ENCODE measurements around the gene LIN7A.

LIN7A gene

DNA sequence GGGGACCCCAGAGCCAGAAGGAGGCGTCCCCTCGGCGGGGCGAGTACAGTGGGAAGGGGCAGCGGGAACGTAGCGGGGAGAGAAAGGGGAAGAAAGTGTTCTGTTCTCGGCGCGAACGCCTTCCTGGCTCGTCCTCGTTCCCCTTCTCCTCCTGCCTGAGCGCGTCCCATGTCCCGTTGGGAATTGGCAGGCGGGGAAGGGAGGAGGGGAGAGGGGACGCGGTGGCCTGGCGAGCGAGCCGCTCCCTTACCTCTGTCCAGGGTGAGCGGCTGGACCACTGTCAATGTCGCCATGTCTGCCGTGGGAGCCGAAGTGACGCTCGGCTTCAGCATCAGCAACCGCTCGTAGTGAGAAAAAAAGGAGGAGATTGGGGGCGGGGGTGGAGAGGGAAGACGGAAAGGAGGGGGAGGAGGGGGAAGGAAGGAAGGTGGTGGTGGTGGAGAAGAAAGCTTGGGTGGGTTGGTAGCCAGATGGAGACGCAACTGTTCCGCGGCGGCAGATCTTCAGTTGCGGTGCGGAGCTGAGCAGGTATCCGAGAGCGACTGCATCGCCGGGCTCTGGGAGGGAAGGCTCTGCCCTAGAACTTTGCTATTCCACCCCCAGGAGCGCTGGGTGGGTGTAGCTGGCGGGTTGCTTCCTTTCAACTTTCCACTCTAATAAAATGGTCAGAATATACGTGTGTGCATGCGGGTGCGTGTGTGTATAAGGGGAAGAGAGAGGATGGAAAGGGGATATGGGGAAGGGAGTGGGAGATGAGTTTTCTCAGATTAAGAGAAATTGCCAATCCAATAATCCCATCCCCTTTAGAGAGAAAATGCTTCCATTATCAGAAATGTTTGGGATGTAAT lies at the start of gene LIN7A:
TSS of gene LIN7A (minus strand) at position 544 of the 848 bp plus-strand sequence. CDS start at position 332, 212 bp downstream.
- H3K27ac ChIP-seq (ENCODE audit: low read depth, low read length): no peak within 1 kb of the TSS
- no peaks in the 10 kb centered on the region for H3K4me1 ChIP-seq (ENCODE audit: control insufficient read depth, insufficient read depth, low read length, unreplicated experiment)
- no peaks in the 10 kb centered on the region for H3K79me2 ChIP-seq (ENCODE audit: control insufficient read depth, insufficient read depth, low read length, unreplicated experiment)
- peak within 1 kb of the TSS; percentile 87 for H3K4me3 ChIP-seq (ENCODE audit: low read depth, low read length)
- H3K27me3 ChIP-seq (ENCODE audit: insufficient read depth, low read length): no peaks in the 10 kb centered on the region
- H2AFZ ChIP-seq (ENCODE audit: low read length, unreplicated experiment): peak within 1 kb of the TSS; percentile 81
- H3K36me3 ChIP-seq (ENCODE audit: insufficient read depth, low read length): no peaks in the 10 kb centered on the region

GRCh38 chr12:80986224-80986623 lies 48.5 kb upstream of the LIN7A start:
- no peaks in the 10 kb centered on the region for H3K27me3 ChIP-seq (ENCODE audit: insufficient read depth, low read length)
- no peaks in the 10 kb centered on the region for H3K4me1 ChIP-seq (ENCODE audit: control insufficient read depth, insufficient read depth, low read length, unreplicated experiment)
- H3K4me3 ChIP-seq (ENCODE audit: low read depth, low read length): no peak overlapping the region
- peak overlapping the region; percentile 73 for H2AFZ ChIP-seq (ENCODE audit: low read length, unreplicated experiment)
- no peaks in the 10 kb centered on the region for H3K79me2 ChIP-seq (ENCODE audit: control insufficient read depth, insufficient read depth, low read length, unreplicated experiment)
- H3K36me3 ChIP-seq (ENCODE audit: insufficient read depth, low read length): no peaks in the 10 kb centered on the region
- H3K27ac ChIP-seq (ENCODE audit: low read depth, low read length): no peak overlapping the region

- no peaks in the 10 kb centered on the region for H3K36me3 ChIP-seq (ENCODE audit: insufficient read depth, low read length)
- no peak overlapping the region for H3K27ac ChIP-seq (ENCODE audit: low read depth, low read length)
- no peak overlapping the region for H2AFZ ChIP-seq (ENCODE audit: low read length, unreplicated experiment)
- H3K4me3 ChIP-seq (ENCODE audit: low read depth, low read length): no peak overlapping the region
- H3K79me2 ChIP-seq (ENCODE audit: control insufficient read depth, insufficient read depth, low read length, unreplicated experiment): no peaks in the 10 kb centered on the region
- H3K27me3 ChIP-seq (ENCODE audit: insufficient read depth, low read length): no peaks in the 10 kb centered on the region
- no peaks in the 10 kb centered on the region for H3K4me1 ChIP-seq (ENCODE audit: control insufficient read depth, insufficient read depth, low read length, unreplicated experiment)
These were observed 42.1 kb upstream of the LIN7A start for GRCh38 chr12:80979816-80980215.

GRCh38 chr12:80979251-80979650 lies 41.5 kb upstream of the LIN7A start:
- Histone ChIP-seq H3K27ac (ENCODE audit: low read depth, low read length) (no peak overlapping the region), H3K27me3 (ENCODE audit: insufficient read depth, low read length) (no peaks in the 10 kb centered on the region), H2AFZ (ENCODE audit: low read length, unreplicated experiment) (no peak overlapping the region)

GRCh38 chr12:80977346-80977745 lies 39.6 kb upstream of the LIN7A start:
- Histone ChIP-seq H3K79me2 (ENCODE audit: control insufficient read depth, insufficient read depth, low read length, unreplicated experiment) (no peaks in the 10 kb centered on the region), H3K36me3 (ENCODE audit: insufficient read depth, low read length) (no peaks in the 10 kb centered on the region), H3K4me3 (ENCODE audit: low read depth, low read length) (no peak overlapping the region), H3K27ac (ENCODE audit: low read depth, low read length) (no peak overlapping the region), H3K4me1 (ENCODE audit: control insufficient read depth, insufficient read depth, low read length, unreplicated experiment) (no peaks in the 10 kb centered on the region), H2AFZ (ENCODE audit: low read length, unreplicated experiment) (no peak overlapping the region), H3K27me3 (ENCODE audit: insufficient read depth, low read length) (no peaks in the 10 kb centered on the region)

More at GRCh38 chr12:80979251-80979650, 41.5 kb upstream of the LIN7A start:
- Histone ChIP-seq H3K4me1 (ENCODE audit: control insufficient read depth, insufficient read depth, low read length, unreplicated experiment) (no peaks in the 10 kb centered on the region), H3K79me2 (ENCODE audit: control insufficient read depth, insufficient read depth, low read length, unreplicated experiment) (no peaks in the 10 kb centered on the region), H3K36me3 (ENCODE audit: insufficient read depth, low read length) (no peaks in the 10 kb centered on the region), H3K4me3 (ENCODE audit: low read depth, low read length) (no peak overlapping the region)

- no peaks in the 10 kb centered on the region for H3K27me3 ChIP-seq (ENCODE audit: insufficient read depth, low read length)
- no peaks in the 10 kb centered on the region for H3K4me1 ChIP-seq (ENCODE audit: control insufficient read depth, insufficient read depth, low read length, unreplicated experiment)
- no peak overlapping the region for H2AFZ ChIP-seq (ENCODE audit: low read length, unreplicated experiment)
- no peak overlapping the region for H3K4me3 ChIP-seq (ENCODE audit: low read depth, low read length)
- no peaks in the 10 kb centered on the region for H3K36me3 ChIP-seq (ENCODE audit: insufficient read depth, low read length)
- H3K79me2 ChIP-seq (ENCODE audit: control insufficient read depth, insufficient read depth, low read length, unreplicated experiment): no peaks in the 10 kb centered on the region
- H3K27ac ChIP-seq (ENCODE audit: low read depth, low read length): no peak overlapping the region
These were observed 30.6 kb upstream of the LIN7A start for GRCh38 chr12:80968326-80968725.

- no peaks in the 10 kb centered on the region for H3K79me2 ChIP-seq (ENCODE audit: control insufficient read depth, insufficient read depth, low read length, unreplicated experiment)
- H3K4me3 ChIP-seq (ENCODE audit: low read depth, low read length): no peak overlapping the region
- no peaks in the 10 kb centered on the region for H3K27me3 ChIP-seq (ENCODE audit: insufficient read depth, low read length)
- no peak overlapping the region for H3K27ac ChIP-seq (ENCODE audit: low read depth, low read length)
- no peak overlapping the region for H2AFZ ChIP-seq (ENCODE audit: low read length, unreplicated experiment)
- no peaks in the 10 kb centered on the region for H3K4me1 ChIP-seq (ENCODE audit: control insufficient read depth, insufficient read depth, low read length, unreplicated experiment)
- H3K36me3 ChIP-seq (ENCODE audit: insufficient read depth, low read length): no peaks in the 10 kb centered on the region
These were observed 29.8 kb upstream of the LIN7A start for GRCh38 chr12:80967565-80967964.

- Histone ChIP-seq H3K27me3 (ENCODE audit: insufficient read depth, low read length) (no peaks in the 10 kb centered on the region), H3K27ac (ENCODE audit: low read depth, low read length) (no peak overlapping the region), H3K79me2 (ENCODE audit: control insufficient read depth, insufficient read depth, low read length, unreplicated experiment) (no peaks in the 10 kb centered on the region), H3K4me1 (ENCODE audit: control insufficient read depth, insufficient read depth, low read length, unreplicated experiment) (no peaks in the 10 kb centered on the region), H3K4me3 (ENCODE audit: low read depth, low read length) (no peak overlapping the region), H3K36me3 (ENCODE audit: insufficient read depth, low read length) (no peaks in the 10 kb centered on the region), H2AFZ (ENCODE audit: low read length, unreplicated experiment) (no peak overlapping the region)
These were observed 28.3 kb upstream of the LIN7A start for GRCh38 chr12:80966001-80966400.

DNA sequence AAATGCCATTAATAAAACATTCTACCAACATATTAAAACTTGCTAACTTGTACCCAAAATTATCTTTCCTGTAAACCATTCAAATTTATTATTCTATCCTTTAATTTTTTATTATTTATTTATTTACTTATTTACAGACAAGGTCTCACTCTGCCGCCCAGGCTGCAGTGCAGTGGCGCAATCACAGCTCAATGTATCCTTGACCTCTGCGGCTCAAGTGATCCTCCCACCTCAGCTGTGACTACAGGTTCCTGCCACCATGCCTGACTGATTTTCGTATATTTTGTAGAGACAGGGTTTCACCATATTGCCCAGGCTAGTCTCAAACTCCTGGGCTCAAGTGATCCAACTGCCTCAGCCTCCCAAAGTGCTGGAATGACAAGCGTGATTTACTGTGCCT lies 20.4 kb upstream of the LIN7A start:
- Histone ChIP-seq H3K4me1 (ENCODE audit: control insufficient read depth, insufficient read depth, low read length, unreplicated experiment) (no peaks in the 10 kb centered on the region), H3K4me3 (ENCODE audit: low read depth, low read length) (no peak overlapping the region), H3K79me2 (ENCODE audit: control insufficient read depth, insufficient read depth, low read length, unreplicated experiment) (no peaks in the 10 kb centered on the region), H3K27ac (ENCODE audit: low read depth, low read length) (no peak overlapping the region), H3K36me3 (ENCODE audit: insufficient read depth, low read length) (no peaks in the 10 kb centered on the region), H3K27me3 (ENCODE audit: insufficient read depth, low read length) (no peaks in the 10 kb centered on the region), H2AFZ (ENCODE audit: low read length, unreplicated experiment) (no peak overlapping the region)

GRCh38 chr12:80954857-80955520 lies 17.3 kb upstream of the LIN7A start:
- Histone ChIP-seq H2AFZ (ENCODE audit: low read length, unreplicated experiment) (no peak overlapping the region), H3K79me2 (ENCODE audit: control insufficient read depth, insufficient read depth, low read length, unreplicated experiment) (no peaks in the 10 kb centered on the region), H3K27ac (ENCODE audit: low read depth, low read length) (no peak overlapping the region), H3K4me1 (ENCODE audit: control insufficient read depth, insufficient read depth, low read length, unreplicated experiment) (no peaks in the 10 kb centered on the region), H3K4me3 (ENCODE audit: low read depth, low read length) (no peak overlapping the region), H3K27me3 (ENCODE audit: insufficient read depth, low read length) (no peaks in the 10 kb centered on the region), H3K36me3 (ENCODE audit: insufficient read depth, low read length) (no peaks in the 10 kb centered on the region)

- no peaks in the 10 kb centered on the region for H3K27me3 ChIP-seq (ENCODE audit: insufficient read depth, low read length)
- H3K27ac ChIP-seq (ENCODE audit: low read depth, low read length): no peak overlapping the region
- no peaks in the 10 kb centered on the region for H3K36me3 ChIP-seq (ENCODE audit: insufficient read depth, low read length)
- no peaks in the 10 kb centered on the region for H3K79me2 ChIP-seq (ENCODE audit: control insufficient read depth, insufficient read depth, low read length, unreplicated experiment)
- no peaks in the 10 kb centered on the region for H3K4me1 ChIP-seq (ENCODE audit: control insufficient read depth, insufficient read depth, low read length, unreplicated experiment)
- no peak overlapping the region for H3K4me3 ChIP-seq (ENCODE audit: low read depth, low read length)
- no peak overlapping the region for H2AFZ ChIP-seq (ENCODE audit: low read length, unreplicated experiment)
These were observed 14.7 kb upstream of the LIN7A start for GRCh38 chr12:80952443-80952842.
